Measurements from ENCODE around the gene ADAT2.
A peak's percentile ranks its signal among the peaks of the same experiment; 100 is the strongest.
"Not testable (repeated sequence)": the region's sequence is repeated elsewhere in the genome, so short reads cannot be mapped to it uniquely, and the experiment has no call there.

ADAT2 gene

GRCh38 chr6:143450453-143451371 lies at the start of gene ADAT2, which contains the start of gene PEX3:
Gene ADAT2, minus strand, starts transcription at chr6:143450695. Its CDS starts 37 bp downstream, at chr6:143450658.
Gene PEX3, plus strand, starts transcription at chr6:143450805. Its CDS starts 238 bp downstream, at chr6:143451043.
- peak; percentile 90 for DNase-seq

GRCh38 chr6:143498428-143498827 lies 47.9 kb upstream of the ADAT2 start:
- DNase-seq, result no peak

- no peak for DNase-seq
Observed at GRCh38 chr6:143496974-143497373, 46.5 kb upstream of the ADAT2 start.

- DNase-seq, result no peak
Observed at GRCh38 chr6:143490775-143491174, 40.3 kb upstream of the ADAT2 start.

GRCh38 chr6:143490244-143490643 lies 39.7 kb upstream of the ADAT2 start:
- no peak for DNase-seq

GRCh38 chr6:143486752-143487151 lies 36.3 kb upstream of the ADAT2 start:
- DNase-seq, result no peak

- no peak for DNase-seq
Observed at GRCh38 chr6:143485967-143486366, 35.5 kb upstream of the ADAT2 start.

- DNase-seq, result no peak
Observed at GRCh38 chr6:143482593-143482992, 32.1 kb upstream of the ADAT2 start.

- DNase-seq, result no peak
Observed at GRCh38 chr6:143478479-143479062, 28.1 kb upstream of the ADAT2 start.

GRCh38 chr6:143476545-143476944 lies 26.1 kb upstream of the ADAT2 start:
- DNase-seq, result no peak

GRCh38 chr6:143471822-143472221 lies 21.3 kb upstream of the ADAT2 start:
- no peak for DNase-seq

- DNase-seq, result not testable (repeated sequence)
Observed at GRCh38 chr6:143468823-143469222, 18.3 kb upstream of the ADAT2 start.

GRCh38 chr6:143468026-143468425 lies 17.5 kb upstream of the ADAT2 start:
- DNase-seq, result no peak

- no peak for DNase-seq
Observed at GRCh38 chr6:143465546-143465945, 15.1 kb upstream of the ADAT2 start.

- no peak for DNase-seq
Observed at GRCh38 chr6:143457563-143458359, 7.3 kb upstream of the ADAT2 start.

- DNase-seq, result no peak
Observed at GRCh38 chr6:143451531-143451930, 1.0 kb upstream of the ADAT2 start.

GRCh38 chr6:143449714-143450452 lies 612 bp downstream of the ADAT2 start:
- DNase-seq, result peak; percentile 60

GRCh38 chr6:143449082-143449713 lies 1.3 kb downstream of the ADAT2 start:
- DNase-seq, result no peak

- DNase-seq, result not testable (repeated sequence)
Observed at GRCh38 chr6:143447865-143448264, 2.6 kb downstream of the ADAT2 start.

GRCh38 chr6:143443096-143443495 lies 7.4 kb downstream of the ADAT2 start:
- no peak for DNase-seq

GRCh38 chr6:143441680-143442545 lies 8.6 kb downstream of the ADAT2 start:
- DNase-seq, result no peak
